Endothelial cell of umbilical vein (primary cell): Measurements from ENCODE around the gene GUCA2B.

Source experiments
- EZH2 ChIP-seq: IDR thresholded peaks from 2 replicates; pipeline ENCODE4 v1.6.1; 2012; ENCODE audit warnings: borderline replicate concordance, low read depth, mild to moderate bottlenecking, moderate library complexity, low read length, inconsistent platforms; ENCODE audit not compliant: severe bottlenecking
- FOS ChIP-seq: IDR thresholded peaks from 2 replicates; pipeline ENCODE4 v1.6.1; 2011; ENCODE audit warnings: mild to moderate bottlenecking, low read length, moderate library complexity, borderline replicate concordance; ENCODE audit not compliant: insufficient read depth
- JUN ChIP-seq: IDR thresholded peaks from 2 replicates; pipeline ENCODE4 v1.6.1; 2011; ENCODE audit warnings: borderline replicate concordance, low read depth; ENCODE audit not compliant: insufficient read length, insufficient read depth
- MAX ChIP-seq: IDR thresholded peaks from 2 replicates; pipeline ENCODE4 v1.6.1; 2011; ENCODE audit not compliant: insufficient read depth, insufficient read length
- POLR2A ChIP-seq: IDR thresholded peaks from 2 replicates; pipeline ENCODE4 v1.6.1; 2012; ENCODE audit warnings: low read depth, mild to moderate bottlenecking, control low read depth, low read length
- POLR2AphosphoS5 ChIP-seq: IDR thresholded peaks from 2 replicates; pipeline ENCODE4 v1.6.1; 2012; ENCODE audit warnings: low read depth, mild to moderate bottlenecking, control low read depth, low read length, moderate library complexity; ENCODE audit not compliant: insufficient read depth
- TF ChIP-seq, protein P1 (sequence below), 2 donors: IDR thresholded peaks; 1 replicate in 1 of 2; 2 replicates in 1 of 2; pipeline ENCODE4 v1.5.1; 2011; ENCODE audit warnings: low read length in 2 of 2, mild to moderate bottlenecking in 2 of 2, moderate library complexity in 2 of 2, control low read depth in 1 of 2, inconsistent platforms in 1 of 2, low read depth in 1 of 2; ENCODE audit not compliant: insufficient read depth in 1 of 2; ENCODE audit errors: extremely low read depth in 1 of 2

GRCh38 chr1:42177541-42177981 lies 24.4 kb downstream of the GUCA2B start:
- TF ChIP-seq FOS: peak; percentile 73
- TF ChIP-seq, protein P1, sequence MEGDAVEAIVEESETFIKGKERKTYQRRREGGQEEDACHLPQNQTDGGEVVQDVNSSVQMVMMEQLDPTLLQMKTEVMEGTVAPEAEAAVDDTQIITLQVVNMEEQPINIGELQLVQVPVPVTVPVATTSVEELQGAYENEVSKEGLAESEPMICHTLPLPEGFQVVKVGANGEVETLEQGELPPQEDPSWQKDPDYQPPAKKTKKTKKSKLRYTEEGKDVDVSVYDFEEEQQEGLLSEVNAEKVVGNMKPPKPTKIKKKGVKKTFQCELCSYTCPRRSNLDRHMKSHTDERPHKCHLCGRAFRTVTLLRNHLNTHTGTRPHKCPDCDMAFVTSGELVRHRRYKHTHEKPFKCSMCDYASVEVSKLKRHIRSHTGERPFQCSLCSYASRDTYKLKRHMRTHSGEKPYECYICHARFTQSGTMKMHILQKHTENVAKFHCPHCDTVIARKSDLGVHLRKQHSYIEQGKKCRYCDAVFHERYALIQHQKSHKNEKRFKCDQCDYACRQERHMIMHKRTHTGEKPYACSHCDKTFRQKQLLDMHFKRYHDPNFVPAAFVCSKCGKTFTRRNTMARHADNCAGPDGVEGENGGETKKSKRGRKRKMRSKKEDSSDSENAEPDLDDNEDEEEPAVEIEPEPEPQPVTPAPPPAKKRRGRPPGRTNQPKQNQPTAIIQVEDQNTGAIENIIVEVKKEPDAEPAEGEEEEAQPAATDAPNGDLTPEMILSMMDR (IDR thresholded peaks at IDR 0.05; ENCODE audit: extremely low read depth in 1 of 2, insufficient read depth in 1 of 2, low read depth in 1 of 2, low read length in 2 of 2): no peak
- TF ChIP-seq EZH2: no peak
- TF ChIP-seq POLR2A: no peak
- no peak for TF ChIP-seq MAX
- TF ChIP-seq JUN: no peak
- TF ChIP-seq POLR2AphosphoS5: no peak
